Retinal pigment epithelial cell (primary cell): ENCODE results near the gene BOC.

Experiments used
- DNase-seq: peaks from one replicate; pipeline ENCODE4 v3.0.0-alpha.2; 2010; ENCODE audit warnings: low read depth
- H3K4me3 ChIP-seq: 2 replicates; pipeline ENCODE4 v1.5.1; 2011; ENCODE audit warnings: mild to moderate bottlenecking, low read length, control low read depth, moderate library complexity
- CTCF ChIP-seq: conservative IDR thresholded peaks from 2 replicates; pipeline ENCODE4 v1.5.1; 2011; ENCODE audit warnings: low read depth, low read length, control low read depth, inconsistent platforms

The BOC gene

GRCh38 chr3:113269661-113270060 is 58.3 kb downstream of the BOC start:
- TF ChIP-seq CTCF: no peak
- no peak overlapping the region for H3K4me3 ChIP-seq
- no peak for DNase-seq

DNA sequence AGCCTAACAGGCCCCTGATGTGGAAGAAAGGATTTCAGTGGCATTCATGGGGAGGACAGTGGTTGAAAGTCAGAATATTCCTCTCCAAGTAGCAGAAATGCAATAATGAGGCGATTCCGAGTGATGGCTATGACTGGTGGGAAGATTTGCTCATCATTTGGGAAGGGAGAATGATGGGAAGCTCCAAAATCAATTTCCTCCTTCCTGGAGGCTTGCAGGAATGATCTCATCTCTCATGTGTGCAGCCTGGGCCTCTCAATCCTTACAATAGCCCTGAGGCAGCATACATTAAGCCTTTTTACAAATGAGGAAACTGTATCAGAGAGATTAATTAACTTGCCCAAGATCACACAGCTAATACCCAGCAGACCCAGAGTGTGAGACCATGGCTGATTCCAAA is 58.7 kb downstream of the BOC start:
- DNase-seq: no peak
- TF ChIP-seq CTCF: no peak

DNA sequence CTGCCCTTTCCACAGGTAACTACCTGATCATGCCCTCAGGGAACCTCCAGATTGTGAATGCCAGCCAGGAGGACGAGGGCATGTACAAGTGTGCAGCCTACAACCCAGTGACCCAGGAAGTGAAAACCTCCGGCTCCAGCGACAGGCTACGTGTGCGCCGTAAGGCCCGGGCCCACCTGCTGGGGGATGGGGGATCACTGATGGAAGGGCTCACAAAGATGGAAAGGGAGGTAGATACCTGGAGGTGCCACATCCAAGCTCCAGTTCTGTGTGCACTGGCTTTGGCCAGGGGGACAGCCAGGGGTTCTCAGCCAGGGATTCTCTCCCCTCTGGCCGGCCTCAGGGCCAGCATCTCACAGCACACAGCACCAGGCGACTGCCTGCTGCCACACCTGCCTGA is 59.4 kb downstream of the BOC start:
- no peak for TF ChIP-seq CTCF
- no peak overlapping the region for H3K4me3 ChIP-seq
- no peak for DNase-seq

More for the DNA sequence above, 58.7 kb downstream of the BOC start:
- H3K4me3 ChIP-seq: no peak overlapping the region

- H3K4me3 ChIP-seq: no peak overlapping the region
- DNase-seq: no peak
- TF ChIP-seq CTCF: no peak
Measured at GRCh38 chr3:113271189-113271588, 59.8 kb downstream of the BOC start.

GRCh38 chr3:113271594-113272384 is 60.4 kb downstream of the BOC start:
- no peak overlapping the region for H3K4me3 ChIP-seq
- DNase-seq: no peak
- TF ChIP-seq CTCF: no peak

DNA sequence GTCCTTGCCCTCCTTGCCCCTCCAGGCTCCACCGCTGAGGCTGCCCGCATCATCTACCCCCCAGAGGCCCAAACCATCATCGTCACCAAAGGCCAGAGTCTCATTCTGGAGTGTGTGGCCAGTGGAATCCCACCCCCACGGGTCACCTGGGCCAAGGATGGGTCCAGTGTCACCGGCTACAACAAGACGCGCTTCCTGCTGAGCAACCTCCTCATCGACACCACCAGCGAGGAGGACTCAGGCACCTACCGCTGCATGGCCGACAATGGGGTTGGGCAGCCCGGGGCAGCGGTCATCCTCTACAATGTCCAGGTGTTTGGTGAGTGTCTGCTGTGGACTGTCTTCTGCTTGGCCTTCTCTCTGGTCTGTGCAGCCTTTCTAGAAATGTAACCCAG is 61.0 kb downstream of the BOC start:
- H3K4me3 ChIP-seq: no peak overlapping the region
- TF ChIP-seq CTCF: no peak
- DNase-seq: no peak

GRCh38 chr3:113273011-113273410 is 61.7 kb downstream of the BOC start:
- no peak for DNase-seq
- no peak overlapping the region for H3K4me3 ChIP-seq
- TF ChIP-seq CTCF: no peak
